Stimulated activated CD4-positive, alpha-beta T cell treated with anti-CD3 and anti-CD28 coated beads, Interleukin-2, amount 100 ng/mL, for 24 hours (primary cell): Measurements from ENCODE around the gene RNF166.

Experiments
- DNase-seq, 2 donors: peaks; one replicate each; pipeline ENCODE4 v3.0.0-alpha.2; 2020

RNF166 gene

GRCh38 chr16:88650749-88651275 is 55.4 kb downstream of the RNF166 start, which contains the start of gene CYBA:
CYBA (minus strand) TSS chr16:88651053; CDS start chr16:88651013, 40 bp downstream.
- DNase-seq: peak; percentile 77 to 90

GRCh38 chr16:88649924-88650748 is 56.1 kb downstream of the RNF166 start:
- peak; percentile 43 to 55 for DNase-seq

- no peak for DNase-seq
Observed at GRCh38 chr16:88649195-88649923, 56.8 kb downstream of the RNF166 start.

- no peak for DNase-seq
Observed at GRCh38 chr16:88647178-88648070, 58.8 kb downstream of the RNF166 start.
